Loucy (cell line): ENCODE results near the gene IL11.

Experiments
- H2AFZ ChIP-seq: fragments of 200-600 bp; sonication (generic); 2 replicates; pipeline ENCODE4 v1.6.0; 2016; ENCODE audit warnings: antibody characterized with exemption, mild to moderate bottlenecking, low read length, moderate library complexity
- H3F3A ChIP-seq: fragments of 200-600 bp; 2 replicates; pipeline ENCODE4 v1.6.0; 2016; ENCODE audit warnings: antibody characterized with exemption, low read depth, mild to moderate bottlenecking
- H3K27me3 ChIP-seq: fragments of 200-600 bp; sonication (generic); 2 replicates; pipeline ENCODE4 v1.6.1; 2014; ENCODE audit warnings: low read length, mild to moderate bottlenecking; ENCODE audit not compliant: insufficient read depth, poor library complexity, severe bottlenecking
- H3K36me3 ChIP-seq: fragments of 200-600 bp; sonication (generic); 2 replicates; pipeline ENCODE4 v1.6.1; 2016; ENCODE audit warnings: low read length; ENCODE audit not compliant: insufficient read depth
- H3K4me1 ChIP-seq: fragments of 200-600 bp; sonication (generic); 2 replicates; pipeline ENCODE4 v1.5.1; 2014; ENCODE audit warnings: low read length, mild to moderate bottlenecking; ENCODE audit not compliant: insufficient read depth, poor library complexity, severe bottlenecking
- H3K4me2 ChIP-seq: fragments of 200-600 bp; sonication (generic); 2 replicates; pipeline ENCODE4 v1.6.0; 2014; ENCODE audit warnings: antibody characterized with exemption, low read length, low read depth, mild to moderate bottlenecking; ENCODE audit not compliant: poor library complexity, severe bottlenecking
- H3K4me3 ChIP-seq: fragments of 200-600 bp; sonication (generic); 2 replicates; pipeline ENCODE4 v1.5.1; 2014; ENCODE audit warnings: low read length, mild to moderate bottlenecking, mixed read lengths; ENCODE audit not compliant: poor library complexity, severe bottlenecking
- H3K79me2 ChIP-seq: fragments of 200-600 bp; sonication (generic); 2 replicates; pipeline ENCODE4 v1.6.1; 2014; ENCODE audit warnings: low read length; ENCODE audit not compliant: insufficient read depth
- H3K9ac ChIP-seq: fragments of 200-600 bp; sonication (generic); 2 replicates; pipeline ENCODE4 v1.6.0; 2014; ENCODE audit warnings: mild to moderate bottlenecking, low read depth, low read length, moderate library complexity; ENCODE audit not compliant: poor library complexity, severe bottlenecking
- H3K9me2 ChIP-seq: fragments of 200-600 bp; sonication (generic); replicated peaks from 2 replicates; pipeline ENCODE4 v1.6.1; 2016; ENCODE audit warnings: low read depth, low read length, mixed read lengths
- H3K9me3 ChIP-seq: fragments of 200-600 bp; sonication (generic); 2 replicates; pipeline ENCODE4 v1.6.1; 2014; ENCODE audit warnings: mild to moderate bottlenecking, antibody characterized with exemption, low read length, low read depth; ENCODE audit not compliant: insufficient read depth
- H4K20me1 ChIP-seq: fragments of 200-600 bp; sonication (generic); 2 replicates; pipeline ENCODE4 v1.6.0; 2014; ENCODE audit warnings: antibody characterized with exemption, low read length, mild to moderate bottlenecking; ENCODE audit not compliant: insufficient read depth, poor library complexity, severe bottlenecking
- CTCF ChIP-seq: fragments of 200-600 bp; sonication (generic); conservative IDR thresholded peaks from 2 replicates; pipeline ENCODE4 v1.5.1; 2014; ENCODE audit warnings: mild to moderate bottlenecking, antibody characterized with exemption, low read length
- EZH2phosphoT487 ChIP-seq: fragments of 200-600 bp; IDR thresholded peaks from 2 replicates; pipeline ENCODE4 v1.6.1; 2018; ENCODE audit warnings: antibody characterized with exemption, mild to moderate bottlenecking, moderate library complexity, borderline replicate concordance

IL11 gene

GRCh38 chr19:55352549-55353145, 17.6 kb downstream of the IL11 start:
- H3K9me3 ChIP-seq: no peaks in the 10 kb centered on the region
- no peaks in the 10 kb centered on the region for H4K20me1 ChIP-seq
- no peaks in the 10 kb centered on the region for H3K27me3 ChIP-seq
- H3K4me1 ChIP-seq: no peaks in the 10 kb centered on the region
- H3K4me3 ChIP-seq: no peak overlapping the region
- no peaks in the 10 kb centered on the region for H3K9me2 ChIP-seq
- no peak overlapping the region for H3K4me2 ChIP-seq
- H3K9ac ChIP-seq: no peak overlapping the region
- TF ChIP-seq EZH2phosphoT487 (no peak), CTCF (no peak)
- no peaks in the 10 kb centered on the region for H3K36me3 ChIP-seq
- H3F3A ChIP-seq: no peaks in the 10 kb centered on the region
- no peaks in the 10 kb centered on the region for H3K79me2 ChIP-seq
- no peak overlapping the region for H2AFZ ChIP-seq

DNA sequence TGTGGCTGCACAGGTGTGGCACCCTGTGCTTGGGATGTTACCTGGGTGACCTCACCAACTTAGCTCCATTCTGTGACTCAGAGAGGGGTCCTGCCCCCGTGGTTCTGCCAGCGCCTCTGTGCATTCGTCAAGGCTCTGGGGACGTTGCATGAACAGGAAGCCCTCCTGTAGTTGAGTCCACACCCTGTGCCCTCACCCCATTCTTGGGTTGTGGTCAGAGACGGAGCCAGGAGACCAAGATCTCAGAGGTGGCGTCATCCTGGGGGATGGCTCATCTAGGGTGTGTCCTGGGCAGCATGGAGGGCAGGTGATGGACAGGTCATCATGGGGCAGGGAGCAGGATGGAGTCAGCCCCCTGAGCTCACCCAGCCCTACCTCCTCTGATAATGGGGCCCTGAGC, 18.2 kb downstream of the IL11 start:
- TF ChIP-seq EZH2phosphoT487 (no peak), CTCF (no peak)
- Histone ChIP-seq H3K9ac (no peak overlapping the region), H3K36me3 (no peaks in the 10 kb centered on the region), H3K4me1 (no peaks in the 10 kb centered on the region), H4K20me1 (no peaks in the 10 kb centered on the region), H3K79me2 (no peaks in the 10 kb centered on the region), H3K4me2 (no peak overlapping the region), H3K27me3 (no peaks in the 10 kb centered on the region), H3K9me3 (no peaks in the 10 kb centered on the region), H3F3A (no peaks in the 10 kb centered on the region), H2AFZ (no peak overlapping the region), H3K4me3 (no peak overlapping the region), H3K9me2 (no peaks in the 10 kb centered on the region)

GRCh38 chr19:55350620-55351315, 19.5 kb downstream of the IL11 start:
- Histone ChIP-seq H4K20me1 (no peaks in the 10 kb centered on the region), H3K27me3 (no peaks in the 10 kb centered on the region), H2AFZ (no peak overlapping the region), H3K4me2 (no peak overlapping the region), H3K4me3 (no peak overlapping the region), H3K9ac (no peak overlapping the region), H3K4me1 (no peaks in the 10 kb centered on the region), H3K9me2 (no peaks in the 10 kb centered on the region), H3K36me3 (no peaks in the 10 kb centered on the region), H3K79me2 (no peaks in the 10 kb centered on the region), H3F3A (no peaks in the 10 kb centered on the region), H3K9me3 (no peaks in the 10 kb centered on the region)
- TF ChIP-seq EZH2phosphoT487 (no peak), CTCF (no peak)
